G401.6 (cell line): ENCODE measurements around the gene SLC25A10.

Experiments used
- FAIRE-seq: peaks from 2 replicates; lab custom pipeline; 2012; peaks lifted over from hg19 to GRCh38; lab: Jason Lieb, UNC

The SLC25A10 gene

DNA sequence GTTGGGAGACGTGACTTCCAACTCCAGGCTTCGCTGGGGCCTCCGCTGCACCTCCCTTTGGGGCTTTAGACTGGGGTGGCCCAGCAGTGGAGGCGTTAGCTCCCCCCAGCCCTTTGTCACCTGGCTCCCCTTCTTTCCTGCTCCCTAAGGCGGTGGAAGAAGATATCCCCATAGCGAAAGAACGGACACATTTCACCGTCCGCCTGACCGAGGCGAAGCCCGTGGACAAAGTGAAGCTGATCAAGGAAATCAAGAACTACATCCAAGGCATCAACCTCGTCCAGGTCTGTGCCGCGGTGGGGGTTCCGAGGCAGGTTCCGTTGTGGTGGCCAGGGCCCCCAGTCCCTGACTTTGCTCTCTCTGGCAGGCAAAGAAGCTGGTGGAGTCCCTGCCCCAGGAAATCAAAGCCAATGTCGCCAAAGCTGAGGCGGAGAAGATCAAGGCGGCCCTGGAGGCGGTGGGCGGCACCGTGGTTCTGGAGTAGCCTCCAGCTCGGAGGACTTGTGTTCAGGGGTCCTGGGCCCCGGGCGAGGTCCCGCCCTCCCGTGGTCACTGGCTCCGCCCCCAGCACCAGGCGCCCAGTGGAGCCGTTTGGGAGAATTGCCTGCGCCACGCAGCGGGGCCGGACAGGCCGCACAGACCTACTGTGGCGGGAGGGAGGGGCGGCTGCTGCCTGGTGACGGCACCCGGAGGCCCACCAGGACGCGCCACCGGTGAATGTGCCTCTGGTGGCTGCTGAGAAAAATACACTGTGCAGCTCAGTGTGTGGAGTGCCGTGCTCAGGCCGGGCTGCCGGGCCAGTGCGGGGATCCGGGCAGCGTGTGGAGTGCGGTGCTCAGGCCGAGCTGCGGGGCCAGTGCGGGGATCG, 5.1 kb upstream of the SLC25A10 start:
- FAIRE-seq: no peak

GRCh38 chr17:81707725-81708646, 4.1 kb upstream of the SLC25A10 start:
- no peak for FAIRE-seq

DNA sequence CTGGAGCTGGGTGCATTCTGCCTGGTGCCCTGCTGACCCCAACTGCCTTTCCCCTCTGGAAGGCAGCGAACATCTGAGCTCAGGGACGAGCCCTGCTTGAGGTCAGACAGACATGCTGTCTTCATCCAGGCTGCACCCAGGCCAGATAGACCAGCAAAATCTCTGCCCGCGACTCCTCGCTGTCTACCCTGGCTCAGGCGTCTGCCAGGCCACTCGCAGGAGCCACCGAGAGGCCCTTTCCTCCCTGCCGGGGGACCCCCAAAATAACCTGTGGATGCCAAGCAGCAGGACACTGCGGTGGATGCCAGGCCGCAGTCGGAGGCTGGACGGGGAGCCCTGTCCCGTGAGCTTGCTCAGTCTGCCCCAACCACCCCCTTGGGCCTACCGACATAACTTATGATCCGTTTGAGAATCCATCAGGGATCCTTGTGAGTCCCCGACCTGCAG, 3.3 kb upstream of the SLC25A10 start:
- FAIRE-seq: no peak

- no peak for FAIRE-seq
Observed at GRCh38 chr17:81710514-81711308, 1.4 kb upstream of the SLC25A10 start.

DNA sequence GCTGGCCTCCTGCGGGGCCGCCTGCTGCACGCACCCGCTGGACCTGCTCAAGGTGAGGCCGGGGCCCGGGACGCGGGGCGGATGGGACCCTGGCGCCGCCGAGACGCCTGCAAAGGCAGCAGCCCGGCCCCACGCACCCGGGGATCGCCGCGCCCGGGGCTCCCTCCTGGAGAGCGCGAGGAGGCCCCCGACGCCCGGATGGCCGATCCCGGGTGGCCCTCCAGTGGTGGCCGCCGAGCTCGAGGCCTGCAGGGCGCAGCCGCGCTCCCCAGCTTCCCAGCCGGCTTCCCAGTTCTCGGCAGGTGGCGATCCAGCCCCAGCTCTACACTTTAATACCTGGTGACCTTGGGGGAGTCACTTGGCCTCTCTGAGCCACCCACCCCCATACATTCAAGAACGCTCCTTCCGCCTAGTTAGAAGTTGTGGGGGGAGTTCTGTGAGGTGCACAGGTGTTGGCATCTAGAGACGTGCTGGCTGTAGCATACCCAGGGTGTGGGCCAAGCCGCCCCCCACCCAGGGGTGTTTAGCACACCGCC, 452 bp downstream of the SLC25A10 start:
- FAIRE-seq: no peak

DNA sequence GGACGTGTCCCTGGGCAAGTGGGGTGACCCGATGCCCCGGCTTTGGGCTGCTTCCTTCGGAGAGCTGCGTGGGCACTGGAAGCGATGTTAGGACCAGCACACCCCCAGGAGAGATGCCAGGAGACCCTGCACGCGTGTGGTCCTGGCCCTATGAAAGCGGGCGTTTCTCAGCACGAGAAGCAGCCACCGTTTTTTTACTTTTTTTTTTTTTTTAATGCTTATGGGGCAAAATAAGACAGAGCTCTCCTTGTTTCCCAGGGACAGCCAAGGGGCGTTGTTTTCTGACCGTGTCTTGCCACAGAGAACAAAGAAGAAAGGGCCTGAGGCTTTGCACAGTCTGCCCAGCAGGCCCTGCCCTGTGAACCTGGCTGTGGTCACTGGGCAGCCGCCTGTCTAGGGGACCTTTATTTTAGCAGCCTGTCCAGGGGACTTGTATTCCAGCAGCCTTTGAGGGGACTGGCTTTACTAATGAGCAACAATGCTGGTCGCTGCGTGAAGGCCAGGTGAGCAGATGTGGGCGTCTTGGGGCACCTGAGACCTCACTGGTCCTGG, 996 bp downstream of the SLC25A10 start:
- no peak for FAIRE-seq

DNA sequence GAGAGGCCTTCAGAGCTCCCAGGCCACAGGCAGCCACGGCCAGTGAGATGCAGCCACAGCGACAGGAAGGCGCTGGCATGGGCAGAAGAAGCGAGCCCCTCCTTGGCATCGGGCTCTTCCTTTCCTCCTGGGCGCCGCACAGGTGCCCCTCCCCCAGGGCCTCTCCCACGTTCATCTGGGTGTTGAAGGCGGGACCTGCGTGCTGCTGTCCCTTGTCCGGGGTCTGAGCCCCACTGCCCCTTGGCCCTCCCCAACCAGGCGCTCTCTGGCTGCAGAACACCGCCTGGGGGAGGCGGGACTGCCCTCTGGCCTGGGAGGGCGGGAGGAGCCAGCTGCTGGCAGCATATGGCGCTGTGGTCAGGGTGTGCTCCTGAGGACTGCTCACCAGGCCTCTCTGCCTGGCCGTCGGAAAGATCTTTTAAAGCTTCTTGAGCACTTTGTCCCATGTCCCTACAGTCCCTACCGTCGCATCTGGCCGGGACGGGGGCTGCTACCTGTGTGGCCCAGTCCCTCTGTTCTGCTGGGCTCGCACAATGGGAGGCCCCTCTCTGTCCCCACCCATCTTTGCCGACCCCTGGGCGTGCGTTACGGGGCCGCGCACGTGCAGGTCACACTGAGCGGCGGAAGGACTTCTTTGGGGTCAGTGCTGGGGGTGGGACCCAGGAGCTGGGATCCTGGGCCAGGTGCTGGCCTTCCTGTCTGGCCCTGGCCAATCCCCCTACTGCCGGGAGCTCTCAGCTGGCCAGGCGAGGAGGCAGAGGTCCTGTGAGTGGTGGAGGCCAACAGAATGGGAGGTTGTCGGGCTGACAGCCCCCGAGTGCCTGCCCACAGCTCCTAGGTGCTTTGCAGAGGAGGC, 1.7 kb downstream of the SLC25A10 start:
- no peak for FAIRE-seq

GRCh38 chr17:81714412-81715106, 2.5 kb downstream of the SLC25A10 start:
- no peak for FAIRE-seq

DNA sequence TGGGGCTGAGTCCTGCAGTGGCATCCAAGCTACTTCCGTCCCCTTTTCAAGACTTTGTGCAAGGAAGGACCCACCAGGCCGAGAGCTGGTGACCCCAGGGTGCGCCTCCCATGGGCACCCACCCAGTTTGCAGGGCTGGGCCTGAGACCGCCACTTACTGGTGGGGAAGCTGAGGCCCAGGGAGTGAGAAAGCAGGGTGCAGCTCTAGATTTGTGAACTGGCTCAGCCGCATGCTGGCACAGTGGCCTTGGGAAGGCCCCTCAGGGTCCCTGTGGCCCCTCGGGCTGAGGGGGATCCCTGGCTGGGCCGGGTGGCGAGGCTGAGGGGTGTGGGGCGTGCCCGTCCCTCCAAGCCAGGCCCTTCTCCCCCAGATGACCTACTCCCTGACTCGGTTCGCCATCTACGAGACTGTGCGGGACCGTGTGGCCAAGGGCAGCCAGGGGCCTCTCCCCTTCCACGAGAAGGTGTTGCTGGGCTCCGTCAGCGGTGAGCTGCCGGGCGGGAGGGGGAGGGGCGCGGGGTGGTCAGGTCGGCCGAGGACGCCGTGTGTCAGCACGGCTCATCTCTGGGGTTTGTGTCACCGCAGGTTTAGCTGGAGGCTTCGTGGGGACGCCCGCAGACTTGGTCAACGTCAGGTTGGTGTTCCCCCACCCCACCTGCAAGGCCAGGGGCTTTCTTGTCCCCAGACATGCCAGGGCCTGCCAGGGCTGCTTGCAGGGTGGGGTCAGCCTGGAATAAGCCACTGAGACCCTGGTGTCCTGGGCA, 3.2 kb downstream of the SLC25A10 start:
- FAIRE-seq: no peak

GRCh38 chr17:81715872-81716673, 4.0 kb downstream of the SLC25A10 start:
- no peak for FAIRE-seq

GRCh38 chr17:81716674-81716996, 4.6 kb downstream of the SLC25A10 start:
- FAIRE-seq: no peak

- FAIRE-seq: no peak
Observed at GRCh38 chr17:81717049-81717765, 5.1 kb downstream of the SLC25A10 start.

DNA sequence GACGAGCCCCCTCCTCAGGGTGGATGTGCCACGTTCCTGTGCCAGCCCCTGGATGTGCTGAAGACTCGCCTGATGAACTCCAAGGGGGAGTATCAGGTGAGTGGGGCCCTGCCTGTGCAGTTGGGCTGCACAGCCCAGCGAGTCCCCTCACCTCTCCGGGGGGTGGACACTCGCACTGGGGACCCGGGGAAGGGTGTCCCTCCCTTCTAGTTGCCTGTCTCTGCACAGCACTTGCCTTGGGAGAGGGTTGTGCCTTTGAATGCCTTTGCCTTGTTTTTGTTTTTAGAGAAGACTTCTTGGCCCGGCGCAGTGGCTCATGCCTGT, 5.6 kb downstream of the SLC25A10 start:
- FAIRE-seq: no peak

DNA sequence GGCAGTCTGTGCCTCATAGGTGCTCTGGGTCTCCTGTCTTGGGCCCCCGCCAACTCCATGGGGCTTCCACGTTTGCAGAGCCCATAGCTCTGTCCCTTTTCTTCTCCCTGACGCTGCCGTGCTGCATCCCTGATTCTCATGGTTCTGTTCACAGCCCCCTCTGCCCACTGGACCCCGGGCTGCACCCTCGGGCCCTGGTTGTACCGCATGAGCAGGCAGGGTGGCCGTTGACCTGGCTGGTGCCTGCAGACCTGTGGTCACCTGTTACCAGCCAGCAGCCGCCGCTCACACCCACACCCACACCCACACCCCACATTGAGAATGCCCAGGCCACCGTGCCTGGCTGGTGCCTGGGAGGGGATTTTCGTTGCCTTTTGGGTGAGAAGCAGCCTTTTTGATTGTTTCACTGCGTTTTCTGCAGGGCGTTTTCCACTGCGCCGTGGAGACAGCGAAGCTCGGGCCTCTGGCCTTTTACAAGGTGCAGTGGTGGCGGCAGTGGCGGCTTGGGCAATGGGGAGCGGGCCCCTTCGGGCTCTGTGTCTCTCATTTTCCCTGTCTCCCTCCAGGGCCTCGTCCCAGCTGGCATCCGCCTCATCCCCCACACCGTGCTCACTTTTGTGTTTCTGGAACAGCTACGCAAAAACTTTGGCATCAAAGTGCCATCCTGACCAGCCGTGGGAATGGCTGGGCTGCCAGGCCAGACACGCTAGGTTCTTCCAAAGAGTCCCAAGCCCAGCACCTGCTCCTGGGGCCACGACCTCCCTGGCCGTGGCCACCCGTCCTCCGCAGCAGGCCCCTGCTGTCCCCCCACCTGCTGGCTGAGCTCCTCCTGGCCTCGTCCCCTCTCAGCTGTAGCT, 7.6 kb downstream of the SLC25A10 start:
- FAIRE-seq: no peak

DNA sequence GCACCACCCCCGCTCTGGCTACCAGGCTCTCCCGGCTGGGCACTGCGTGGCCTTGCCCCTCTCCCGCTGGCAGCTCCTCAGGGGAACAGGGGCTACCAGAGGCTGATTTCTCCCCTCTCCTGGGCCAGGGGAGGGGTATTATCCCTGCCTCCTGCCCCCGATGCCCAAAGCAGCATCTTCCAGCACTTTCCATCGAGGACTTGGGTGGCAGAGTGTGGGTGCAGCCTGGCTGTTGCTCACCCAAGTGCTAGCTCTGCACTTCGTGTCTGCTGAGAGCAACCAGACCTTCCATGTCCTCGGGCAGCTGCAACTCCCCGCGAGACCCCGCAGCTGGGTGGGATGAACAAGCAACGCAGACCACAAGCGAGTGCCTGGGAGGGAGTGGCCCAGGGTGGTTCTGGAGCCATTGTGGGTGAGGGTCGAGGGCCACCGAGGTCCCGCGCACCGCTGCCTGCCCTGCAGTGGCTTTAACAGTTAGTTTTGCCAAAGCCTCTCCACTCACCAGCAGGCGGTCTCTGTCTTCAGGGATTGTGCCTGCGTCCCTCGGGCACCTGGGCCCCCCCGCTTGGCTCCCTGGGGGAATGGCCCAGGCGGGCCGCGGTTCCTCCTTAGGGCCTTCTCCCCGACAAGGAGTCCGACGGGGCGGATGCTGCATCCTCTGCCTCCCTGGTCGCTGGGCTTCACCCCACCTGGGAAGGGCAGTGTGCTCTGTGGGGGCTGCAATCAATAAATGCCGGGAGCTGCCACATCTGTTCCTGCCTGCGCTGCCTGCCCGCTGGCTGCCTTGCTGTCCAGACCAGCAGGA, 8.4 kb downstream of the SLC25A10 start:
- FAIRE-seq: no peak
